Neural cell (in vitro differentiated cells): ENCODE data around the gene PPY. TPM values are rescaled to one million over a fixed set of nuclear protein-coding genes. Genes with fewer than 3 reads are reported as not detected.

ENCODE experiments used
- H2AFZ ChIP-seq: fragments of 200-600, 300-800 bp; sonication (generic), shearing (Covaris generic); 2 replicates; pipeline ENCODE4 v1.6.0; 2014; ENCODE audit warnings: low read depth, mild to moderate bottlenecking, antibody characterized with exemption, low read length, moderate library complexity
- H3F3A ChIP-seq: fragments of 200-600 bp; shearing (Covaris generic); 2 replicates; pipeline ENCODE4 v1.6.1; 2016; ENCODE audit warnings: mild to moderate bottlenecking, moderate library complexity, mixed read lengths, antibody characterized with exemption, low read length; ENCODE audit not compliant: insufficient read depth, poor library complexity, severe bottlenecking
- H3K27ac ChIP-seq: fragments of 200-600, 300-800 bp; sonication (generic), shearing (Covaris generic); 2 replicates; pipeline ENCODE4 v1.5.1; 2014; ENCODE audit warnings: mild to moderate bottlenecking, low read length, moderate library complexity
- H3K27me3 ChIP-seq: fragments of 300-800, 200-600 bp; sonication (generic), shearing (Covaris generic); 2 replicates; pipeline ENCODE4 v1.6.0; 2014; ENCODE audit warnings: mild to moderate bottlenecking, low read depth, low read length, moderate library complexity; ENCODE audit not compliant: insufficient read depth
- H3K36me3 ChIP-seq: fragments of 300-800, 200-600 bp; sonication (generic), shearing (Covaris generic); 2 replicates; pipeline ENCODE4 v1.5.1; 2014; ENCODE audit warnings: mild to moderate bottlenecking, antibody characterized with exemption, low read length, moderate library complexity; ENCODE audit not compliant: insufficient read depth
- H3K4me2 ChIP-seq: fragments of 300-800, 200-600 bp; sonication (generic), shearing (Covaris generic); 2 replicates; pipeline ENCODE4 v1.6.0; 2014; ENCODE audit warnings: mild to moderate bottlenecking, low read length
- H3K4me3 ChIP-seq: fragments of 300-800, 200-600 bp; sonication (generic), shearing (Covaris generic); 2 replicates; pipeline ENCODE4 v1.5.1; 2014; ENCODE audit warnings: mild to moderate bottlenecking, low read length, moderate library complexity
- H3K79me2 ChIP-seq: fragments of 200-600 bp; shearing (Covaris generic); replicated peaks from 2 replicates; pipeline ENCODE4 v1.6.0; 2014; ENCODE audit warnings: mild to moderate bottlenecking, low read length, moderate library complexity; ENCODE audit not compliant: insufficient read depth
- H3K9ac ChIP-seq: fragments of 300-800, 200-600 bp; sonication (generic), shearing (Covaris generic); 2 replicates; pipeline ENCODE4 v1.6.1; 2016; ENCODE audit warnings: mild to moderate bottlenecking, low read length, mixed read lengths
- H3K9me2 ChIP-seq: fragments of 200-600 bp; shearing (Covaris generic); 2 replicates; pipeline ENCODE4 v1.6.1; 2016; ENCODE audit warnings: mild to moderate bottlenecking, low read length, mixed read lengths; ENCODE audit not compliant: insufficient read depth
- H3K9me3 ChIP-seq: fragments of 200-600, 300-800 bp; sonication (generic), shearing (Covaris generic); 2 replicates; pipeline ENCODE4 v1.6.1; 2016; ENCODE audit warnings: mild to moderate bottlenecking, mixed run types, low read length, moderate library complexity, mixed read lengths
- H4K20me1 ChIP-seq: fragments of 200-600 bp; shearing (Covaris generic); 2 replicates; pipeline ENCODE4 v1.6.1; 2016; ENCODE audit warnings: mild to moderate bottlenecking, mixed run types; ENCODE audit not compliant: insufficient read depth
- EP300 ChIP-seq: fragments of 450-650 bp; conservative IDR thresholded peaks from 2 replicates; pipeline ENCODE4 v1.6.1; 2014; ENCODE audit warnings: antibody characterized with exemption, mild to moderate bottlenecking, moderate library complexity; ENCODE audit not compliant: poor library complexity, severe bottlenecking
- EZH2 ChIP-seq: fragments of 200-600, 300-800 bp; shearing (Covaris generic), sonication (generic); IDR thresholded peaks from 2 replicates; pipeline ENCODE4 v1.6.1; 2014; ENCODE audit warnings: antibody characterized with exemption, low read length, borderline replicate concordance, mild to moderate bottlenecking; ENCODE audit not compliant: insufficient read depth, poor library complexity, severe bottlenecking
- MXI1 ChIP-seq: fragments of 450-650 bp; conservative IDR thresholded peaks from 2 replicates; pipeline ENCODE4 v1.6.1; 2014; ENCODE audit warnings: antibody characterized with exemption, mild to moderate bottlenecking; ENCODE audit not compliant: poor library complexity, severe bottlenecking
- POLR2AphosphoS5 ChIP-seq: IDR thresholded peaks from 2 replicates; pipeline ENCODE4 v1.6.1; 2012
- RAD21 ChIP-seq: fragments of 450-650 bp; conservative IDR thresholded peaks from 2 replicates; pipeline ENCODE4 v1.6.1; 2014; ENCODE audit warnings: antibody characterized with exemption, mild to moderate bottlenecking, moderate library complexity
- SMC3 ChIP-seq: fragments of 450-650 bp; conservative IDR thresholded peaks from 2 replicates; pipeline ENCODE4 v1.6.1; 2014; ENCODE audit warnings: antibody characterized with exemption, mild to moderate bottlenecking, moderate library complexity; ENCODE audit not compliant: poor library complexity
- TAF1 ChIP-seq: IDR thresholded peaks from 2 replicates; pipeline ENCODE4 v1.6.1; 2012; ENCODE audit warnings: low read depth
- polyA plus RNA-seq: library from polyadenylated mRNA; depleted of rRNA; stranded (reverse); fragments of >200 nt; gene quantifications from 2 replicates; pipeline ENCODE4 v1.2.3, GENCODE V29; 2014
- TF ChIP-seq, protein P1 (sequence below): IDR thresholded peaks from 2 replicates; pipeline ENCODE4 v1.6.1; 2012; ENCODE audit warnings: borderline replicate concordance
- TF ChIP-seq, protein P2 (sequence below): fragments of 450-650 bp; IDR thresholded peaks from 2 replicates; pipeline ENCODE4 v1.5.1; 2014; ENCODE audit warnings: antibody characterized with exemption, mild to moderate bottlenecking, moderate library complexity; ENCODE audit not compliant: poor library complexity, severe bottlenecking

The PPY gene
- polyA plus RNA-seq, 1 donor from 2014 or later = not detected

DNA sequence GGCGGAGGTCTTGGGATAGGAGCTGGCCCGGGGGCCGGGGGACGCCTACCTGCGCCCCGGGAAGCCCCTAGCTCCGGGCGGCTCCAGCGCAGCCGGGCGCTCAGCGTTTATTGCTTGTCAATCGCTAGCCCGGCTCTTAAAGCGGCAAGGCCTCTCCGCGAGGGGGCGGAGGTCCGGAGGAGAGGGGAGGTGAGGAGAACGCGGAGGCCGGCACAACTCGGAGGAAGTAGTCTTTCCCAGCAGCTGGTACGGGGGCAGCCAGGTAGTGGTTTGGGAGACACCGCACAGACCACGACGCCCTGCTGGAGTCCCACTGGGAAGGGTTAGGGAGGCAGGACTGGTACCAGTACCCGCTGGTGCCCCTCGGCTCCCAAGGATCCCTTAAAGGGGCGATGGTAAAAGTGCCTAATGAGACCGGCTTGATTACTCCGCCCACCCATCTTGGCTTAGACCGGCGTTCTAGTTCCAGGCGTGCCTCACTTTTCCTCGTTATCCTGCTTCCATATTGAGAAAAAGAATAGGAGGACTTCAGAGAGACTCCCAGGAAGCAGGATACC is 34.8 kb downstream of the PPY start, which contains the start of gene MPP2:
Gene MPP2 (minus strand): TSS at position 112 of the 557 bp plus-strand sequence. CDS start 3,076 bp downstream, outside the sequence.
- peak within 1 kb of the TSS; percentile 99 for H3K9ac ChIP-seq
- no peaks in the 10 kb centered on the region for H3K27me3 ChIP-seq

DNA sequence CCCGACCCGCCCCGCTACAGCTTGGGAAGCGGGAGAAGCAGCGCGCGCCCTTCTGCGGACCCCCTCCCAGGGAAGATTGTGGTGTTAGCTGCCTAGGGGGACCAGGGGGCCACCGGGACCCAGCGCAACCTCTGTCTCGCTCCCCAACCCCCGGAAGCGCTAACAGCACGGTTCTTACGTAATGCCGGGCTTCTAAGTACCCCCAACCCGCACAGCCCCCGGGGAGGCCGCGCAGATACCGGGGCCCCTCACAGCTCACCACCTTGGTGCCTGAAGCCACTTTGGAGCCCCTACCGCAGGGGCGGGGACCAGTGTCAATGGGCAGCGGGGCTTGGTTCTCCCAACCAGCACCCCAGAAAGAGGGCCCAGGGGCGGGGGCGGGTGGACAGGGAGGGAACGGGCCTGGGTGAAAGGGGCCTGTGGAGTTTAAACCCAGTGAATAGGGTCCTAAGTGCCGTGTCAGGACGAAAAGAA is 35.3 kb downstream of the PPY start:
- Histone ChIP-seq H3K9me2 (no peaks in the 10 kb centered on the region), H3K9ac (peak overlapping the region; percentile 99), H3K4me2 (peak overlapping the region; percentile 33), H2AFZ (peak overlapping the region; percentile 95), H3F3A (no peaks in the 10 kb centered on the region), H3K79me2 (peaks cover 17% of the 10 kb centered on the region), H3K27me3 (no peaks in the 10 kb centered on the region), H3K9me3 (no peaks in the 10 kb centered on the region), H3K27ac (peak overlapping the region; percentile 95), H3K4me3 (peak overlapping the region; percentile 96), H4K20me1 (no peaks in the 10 kb centered on the region), H3K36me3 (no peaks in the 10 kb centered on the region)
- TF ChIP-seq RAD21 = no peak
- TF ChIP-seq, protein P1, sequence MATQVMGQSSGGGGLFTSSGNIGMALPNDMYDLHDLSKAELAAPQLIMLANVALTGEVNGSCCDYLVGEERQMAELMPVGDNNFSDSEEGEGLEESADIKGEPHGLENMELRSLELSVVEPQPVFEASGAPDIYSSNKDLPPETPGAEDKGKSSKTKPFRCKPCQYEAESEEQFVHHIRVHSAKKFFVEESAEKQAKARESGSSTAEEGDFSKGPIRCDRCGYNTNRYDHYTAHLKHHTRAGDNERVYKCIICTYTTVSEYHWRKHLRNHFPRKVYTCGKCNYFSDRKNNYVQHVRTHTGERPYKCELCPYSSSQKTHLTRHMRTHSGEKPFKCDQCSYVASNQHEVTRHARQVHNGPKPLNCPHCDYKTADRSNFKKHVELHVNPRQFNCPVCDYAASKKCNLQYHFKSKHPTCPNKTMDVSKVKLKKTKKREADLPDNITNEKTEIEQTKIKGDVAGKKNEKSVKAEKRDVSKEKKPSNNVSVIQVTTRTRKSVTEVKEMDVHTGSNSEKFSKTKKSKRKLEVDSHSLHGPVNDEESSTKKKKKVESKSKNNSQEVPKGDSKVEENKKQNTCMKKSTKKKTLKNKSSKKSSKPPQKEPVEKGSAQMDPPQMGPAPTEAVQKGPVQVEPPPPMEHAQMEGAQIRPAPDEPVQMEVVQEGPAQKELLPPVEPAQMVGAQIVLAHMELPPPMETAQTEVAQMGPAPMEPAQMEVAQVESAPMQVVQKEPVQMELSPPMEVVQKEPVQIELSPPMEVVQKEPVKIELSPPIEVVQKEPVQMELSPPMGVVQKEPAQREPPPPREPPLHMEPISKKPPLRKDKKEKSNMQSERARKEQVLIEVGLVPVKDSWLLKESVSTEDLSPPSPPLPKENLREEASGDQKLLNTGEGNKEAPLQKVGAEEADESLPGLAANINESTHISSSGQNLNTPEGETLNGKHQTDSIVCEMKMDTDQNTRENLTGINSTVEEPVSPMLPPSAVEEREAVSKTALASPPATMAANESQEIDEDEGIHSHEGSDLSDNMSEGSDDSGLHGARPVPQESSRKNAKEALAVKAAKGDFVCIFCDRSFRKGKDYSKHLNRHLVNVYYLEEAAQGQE = no peak
- TF ChIP-seq TAF1 = peak; percentile 31

More for the DNA sequence above, 34.8 kb downstream of the PPY start, which contains the start of gene MPP2:
- H3K9me3 ChIP-seq = no peaks in the 10 kb centered on the region
- no peaks in the 10 kb centered on the region for H3K9me2 ChIP-seq
- peaks cover 17% of the 10 kb centered on the region for H3K79me2 ChIP-seq
- TF ChIP-seq SMC3 = no peak
- peak; percentile 17 for TF ChIP-seq EP300
- peak; percentile 49 for TF ChIP-seq POLR2AphosphoS5
- TF ChIP-seq, protein P2, sequence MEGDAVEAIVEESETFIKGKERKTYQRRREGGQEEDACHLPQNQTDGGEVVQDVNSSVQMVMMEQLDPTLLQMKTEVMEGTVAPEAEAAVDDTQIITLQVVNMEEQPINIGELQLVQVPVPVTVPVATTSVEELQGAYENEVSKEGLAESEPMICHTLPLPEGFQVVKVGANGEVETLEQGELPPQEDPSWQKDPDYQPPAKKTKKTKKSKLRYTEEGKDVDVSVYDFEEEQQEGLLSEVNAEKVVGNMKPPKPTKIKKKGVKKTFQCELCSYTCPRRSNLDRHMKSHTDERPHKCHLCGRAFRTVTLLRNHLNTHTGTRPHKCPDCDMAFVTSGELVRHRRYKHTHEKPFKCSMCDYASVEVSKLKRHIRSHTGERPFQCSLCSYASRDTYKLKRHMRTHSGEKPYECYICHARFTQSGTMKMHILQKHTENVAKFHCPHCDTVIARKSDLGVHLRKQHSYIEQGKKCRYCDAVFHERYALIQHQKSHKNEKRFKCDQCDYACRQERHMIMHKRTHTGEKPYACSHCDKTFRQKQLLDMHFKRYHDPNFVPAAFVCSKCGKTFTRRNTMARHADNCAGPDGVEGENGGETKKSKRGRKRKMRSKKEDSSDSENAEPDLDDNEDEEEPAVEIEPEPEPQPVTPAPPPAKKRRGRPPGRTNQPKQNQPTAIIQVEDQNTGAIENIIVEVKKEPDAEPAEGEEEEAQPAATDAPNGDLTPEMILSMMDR = peak; percentile 43
- no peak for TF ChIP-seq EZH2
- peak; percentile 16 for TF ChIP-seq MXI1
- no peak for TF ChIP-seq RAD21
- H4K20me1 ChIP-seq = no peaks in the 10 kb centered on the region
- H3K36me3 ChIP-seq = no peaks in the 10 kb centered on the region
- H3K4me2 ChIP-seq = peak within 1 kb of the TSS; percentile 86
- peak within 1 kb of the TSS; percentile 95 for H2AFZ ChIP-seq
- H3K4me3 ChIP-seq = peak within 1 kb of the TSS; percentile 96
- H3K27ac ChIP-seq = peak within 1 kb of the TSS; percentile 95
- no peaks in the 10 kb centered on the region for H3F3A ChIP-seq
